ENCODE data around the gene SLC35A3. TPM values are rescaled to one million over a fixed set of nuclear protein-coding genes. Genes with fewer than 3 reads are reported as not detected.

Gene SLC35A3
- 8.5 and 12.6 TPM in 2 replicates for polyA plus RNA-seq (2011; rRNA removed)
- polyA minus RNA-seq (2011; rRNA and poly(A)+ RNA removed): 2.5 and 5.6 TPM in 2 replicates

- no peak for DNase-seq (ENCODE audit: low read depth, low spot score)
- ChIA-PET CTCF (interaction anchor here (0.8 kb wide), 1 partner anchor 74 kb away, joined by 3 read pairs; no protein-coding TSS in a partner anchor), POLR2A (interaction anchor here (1.0 to 1.3 kb wide), 5 partner anchors 8 to 280 kb away, joined by 3 to 7 read pairs (median 4); partner anchors contain the start of gene DBT)
- Histone ChIP-seq H3K9me3 (ENCODE audit: control insufficient read depth, insufficient read depth, low read length) (no peaks in the 10 kb centered on the region; the same call in 1 of the 2 replicates), H3K27me3 (ENCODE audit: control insufficient read depth, insufficient read depth, low read length) (no peaks in the 10 kb centered on the region), H3K4me3 (ENCODE audit: low read depth, low read length) (peak within 1 kb of the TSS; percentile 96), H3K27ac (ENCODE audit: low read depth, low read length) (peak within 1 kb of the TSS; percentile 31)
- TF ChIP-seq, protein P1, sequence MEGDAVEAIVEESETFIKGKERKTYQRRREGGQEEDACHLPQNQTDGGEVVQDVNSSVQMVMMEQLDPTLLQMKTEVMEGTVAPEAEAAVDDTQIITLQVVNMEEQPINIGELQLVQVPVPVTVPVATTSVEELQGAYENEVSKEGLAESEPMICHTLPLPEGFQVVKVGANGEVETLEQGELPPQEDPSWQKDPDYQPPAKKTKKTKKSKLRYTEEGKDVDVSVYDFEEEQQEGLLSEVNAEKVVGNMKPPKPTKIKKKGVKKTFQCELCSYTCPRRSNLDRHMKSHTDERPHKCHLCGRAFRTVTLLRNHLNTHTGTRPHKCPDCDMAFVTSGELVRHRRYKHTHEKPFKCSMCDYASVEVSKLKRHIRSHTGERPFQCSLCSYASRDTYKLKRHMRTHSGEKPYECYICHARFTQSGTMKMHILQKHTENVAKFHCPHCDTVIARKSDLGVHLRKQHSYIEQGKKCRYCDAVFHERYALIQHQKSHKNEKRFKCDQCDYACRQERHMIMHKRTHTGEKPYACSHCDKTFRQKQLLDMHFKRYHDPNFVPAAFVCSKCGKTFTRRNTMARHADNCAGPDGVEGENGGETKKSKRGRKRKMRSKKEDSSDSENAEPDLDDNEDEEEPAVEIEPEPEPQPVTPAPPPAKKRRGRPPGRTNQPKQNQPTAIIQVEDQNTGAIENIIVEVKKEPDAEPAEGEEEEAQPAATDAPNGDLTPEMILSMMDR (IDR thresholded peaks at IDR 0.05; ENCODE audit: low read depth, low read length): no peak
Measured at GRCh38 chr1:99969729-99970621, at the start of gene SLC35A3. Gene SLC35A3, plus strand, starts transcription at chr1:99969996. Its CDS starts 23,559 bp downstream, at chr1:99993555.

- TF ChIP-seq, protein P1 (IDR thresholded peaks at IDR 0.05; ENCODE audit: low read depth, low read length): no peak
Measured at GRCh38 chr1:99934801-99935200, 35.0 kb upstream of the SLC35A3 start.

GRCh38 chr1:99935534-99935933, 34.3 kb upstream of the SLC35A3 start:
- no peak overlapping the region for H3K27ac ChIP-seq (ENCODE audit: low read depth, low read length)
- H3K4me3 ChIP-seq (ENCODE audit: low read depth, low read length): no peak overlapping the region
- H3K27me3 ChIP-seq (ENCODE audit: control insufficient read depth, insufficient read depth, low read length): peaks cover 2% of the 10 kb centered on the region
- no peak for DNase-seq (ENCODE audit: low read depth, low spot score)
- H3K9me3 ChIP-seq (ENCODE audit: control insufficient read depth, insufficient read depth, low read length): peaks cover 5% of the 10 kb centered on the region
- ChIA-PET CTCF (interaction anchor here (0.5 kb wide), 1 partner anchor 1422 kb away, joined by 8 read pairs; no protein-coding TSS in a partner anchor), POLR2A (no interaction called here)
- TF ChIP-seq, protein P1 (IDR thresholded peaks at IDR 0.05; ENCODE audit: low read depth, low read length): no peak

More at GRCh38 chr1:99934801-99935200, 35.0 kb upstream of the SLC35A3 start:
- Histone ChIP-seq H3K27me3 (ENCODE audit: control insufficient read depth, insufficient read depth, low read length) (peaks cover 2% of the 10 kb centered on the region), H3K27ac (ENCODE audit: low read depth, low read length) (no peak overlapping the region), H3K9me3 (ENCODE audit: control insufficient read depth, insufficient read depth, low read length) (peaks cover 5% of the 10 kb centered on the region), H3K4me3 (ENCODE audit: low read depth, low read length) (no peak overlapping the region)
- CTCF ChIA-PET: no interaction called here
- no peak for DNase-seq (ENCODE audit: low read depth, low spot score)
- POLR2A ChIA-PET: no interaction called here

DNA sequence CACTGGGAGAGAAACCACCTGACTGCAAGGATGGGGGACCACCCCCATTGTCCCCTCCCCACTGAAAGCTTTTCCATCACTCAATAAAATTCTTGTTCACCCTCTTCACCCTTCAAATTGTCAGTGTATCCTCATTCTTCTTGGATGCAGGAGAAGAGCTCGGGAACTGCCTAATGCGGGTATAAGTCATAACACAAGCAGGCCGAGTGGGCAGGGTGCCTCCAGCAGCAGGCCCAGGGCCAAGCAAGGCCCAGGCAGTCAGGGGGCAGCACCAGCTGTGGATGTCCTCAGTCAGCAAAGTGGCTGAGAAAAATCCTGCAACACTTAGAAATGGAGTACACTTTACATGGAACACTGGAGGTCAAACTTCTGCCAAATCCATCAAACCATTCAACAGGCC, 33.7 kb upstream of the SLC35A3 start:
- Histone ChIP-seq H3K27ac (ENCODE audit: low read depth, low read length) (no peak overlapping the region), H3K4me3 (ENCODE audit: low read depth, low read length) (no peak overlapping the region), H3K27me3 (ENCODE audit: control insufficient read depth, insufficient read depth, low read length) (peaks cover 2% of the 10 kb centered on the region), H3K9me3 (ENCODE audit: control insufficient read depth, insufficient read depth, low read length) (peaks cover 5% of the 10 kb centered on the region)
- CTCF ChIA-PET: no interaction called here
- no peak for DNase-seq (ENCODE audit: low read depth, low spot score)
- POLR2A ChIA-PET: no interaction called here
- TF ChIP-seq, protein P1 (IDR thresholded peaks at IDR 0.05; ENCODE audit: low read depth, low read length): no peak

DNA sequence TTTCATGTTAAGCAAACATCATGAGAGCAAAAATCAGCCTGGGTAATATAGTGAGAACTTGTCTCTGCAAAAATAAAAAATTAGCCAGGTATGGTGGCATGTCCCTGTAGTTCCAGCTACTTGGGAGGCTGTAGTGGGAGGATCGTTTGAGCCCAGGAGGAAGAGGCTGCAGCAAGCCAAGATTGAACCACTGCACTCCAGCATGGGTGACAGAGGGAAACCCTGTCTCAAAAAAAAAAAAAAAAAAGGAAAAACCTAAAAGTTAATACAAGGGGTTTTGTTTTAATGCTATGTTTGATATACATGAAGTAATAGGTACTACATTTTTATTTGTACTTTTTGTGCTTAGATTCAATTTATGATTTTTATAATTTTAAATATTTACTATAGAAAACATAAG, 27.1 kb upstream of the SLC35A3 start:
- peaks cover 7% of the 10 kb centered on the region for H3K27me3 ChIP-seq (ENCODE audit: control insufficient read depth, insufficient read depth, low read length)
- no peak for DNase-seq (ENCODE audit: low read depth, low spot score)
- TF ChIP-seq, protein P1 (IDR thresholded peaks at IDR 0.05; ENCODE audit: low read depth, low read length): no peak
- CTCF ChIA-PET: no interaction called here
- no peaks in the 10 kb centered on the region for H3K9me3 ChIP-seq (ENCODE audit: control insufficient read depth, insufficient read depth, low read length)
- H3K4me3 ChIP-seq (ENCODE audit: low read depth, low read length): no peak overlapping the region
- H3K27ac ChIP-seq (ENCODE audit: low read depth, low read length): no peak overlapping the region
- POLR2A ChIA-PET: no interaction called here
